Immature natural killer cell (primary cell): ENCODE data around the gene TGM2. TPM values are rescaled to one million over a fixed set of nuclear protein-coding genes. Genes with fewer than 3 reads are reported as not detected.

Experiments
- DNase-seq, 3 donors: peaks; one replicate each; pipeline ENCODE4 v3.0.0; 2022; ENCODE audit warnings: mixed read lengths in 1 of 3
- H3K27ac Mint-ChIP-seq, 6 donors: one replicate each; pipeline ENCODE4 v1.8.0; 2020; ENCODE audit warnings: mixed read lengths in 6 of 6, mild to moderate bottlenecking in 5 of 6, inconsistent platforms in 4 of 6, moderate library complexity in 3 of 6
- H3K27me3 Mint-ChIP-seq, 3 donors: one replicate each; pipeline ENCODE4 v1.8.0; 2020 to 2021; ENCODE audit warnings: low read depth in 3 of 3, mild to moderate bottlenecking in 3 of 3, mixed read lengths in 3 of 3, moderate library complexity in 3 of 3, inconsistent platforms in 1 of 3
- H3K36me3 Mint-ChIP-seq, 3 donors: one replicate each; pipeline ENCODE4 v1.8.0; 2020; ENCODE audit warnings: mixed read lengths in 3 of 3, inconsistent platforms in 2 of 3, mild to moderate bottlenecking in 2 of 3
- H3K4me1 Mint-ChIP-seq, 2 donors: one replicate each; pipeline ENCODE4 v1.8.0; 2020; ENCODE audit warnings: inconsistent platforms in 2 of 2, mild to moderate bottlenecking in 2 of 2, mixed read lengths in 2 of 2, moderate library complexity in 1 of 2
- H3K4me3 Mint-ChIP-seq, 5 donors: one replicate each; pipeline ENCODE4 v1.8.0; 2020; ENCODE audit warnings: mild to moderate bottlenecking in 5 of 5, mixed read lengths in 5 of 5, inconsistent platforms in 3 of 5, moderate library complexity in 3 of 5
- H3K9me3 Mint-ChIP-seq, 6 donors: one replicate each; pipeline ENCODE4 v1.8.0; 2020; ENCODE audit warnings: mild to moderate bottlenecking in 6 of 6, mixed read lengths in 6 of 6, inconsistent platforms in 4 of 6, moderate library complexity in 3 of 6
- polyA plus RNA-seq, 3 donors: library from polyadenylated mRNA; unstranded; fragments of 300-500 nt; fragmentation: Illumina TruSeq; gene quantifications; one replicate each; pipeline ENCODE4 v1.2.3, GENCODE V29; 2021

The TGM2 gene
- polyA plus RNA-seq, 3 donors from 2014 or later, result not detected

GRCh38 chr20:38136421-38137245 lies 28.4 kb downstream of the TGM2 start:
- H3K4me1 Mint-ChIP-seq, result peaks cover 2 to 12% of the 10 kb centered on the region in 2 donors
- no peaks in the 10 kb centered on the region for H3K9me3 Mint-ChIP-seq
- H3K36me3 Mint-ChIP-seq, result no peaks in the 10 kb centered on the region
- no peak overlapping the region for H3K4me3 Mint-ChIP-seq
- DNase-seq, result no peak
- peaks cover 0 to 4% (median 3%) of the 10 kb centered on the region in 3 donors for H3K27me3 Mint-ChIP-seq
- no peak overlapping the region for H3K27ac Mint-ChIP-seq

- DNase-seq, result no peak
- Mint-ChIP-seq H3K4me3 (no peak overlapping the region), H3K4me1 (peaks cover 2 to 12% of the 10 kb centered on the region in 2 donors), H3K36me3 (no peaks in the 10 kb centered on the region), H3K27ac (no peak overlapping the region), H3K9me3 (no peaks in the 10 kb centered on the region), H3K27me3 (peaks cover 0 to 4% (median 3%) of the 10 kb centered on the region in 3 donors)
Observed at GRCh38 chr20:38135651-38136420, 29.2 kb downstream of the TGM2 start.

- H3K27ac Mint-ChIP-seq, result no peak overlapping the region
- peaks cover 2 to 12% of the 10 kb centered on the region in 2 donors for H3K4me1 Mint-ChIP-seq
- H3K36me3 Mint-ChIP-seq, result no peaks in the 10 kb centered on the region
- no peak overlapping the region for H3K4me3 Mint-ChIP-seq
- DNase-seq, result no peak
- H3K27me3 Mint-ChIP-seq, result peaks cover 0 to 4% (median 3%) of the 10 kb centered on the region in 3 donors
- H3K9me3 Mint-ChIP-seq, result no peaks in the 10 kb centered on the region
Observed at GRCh38 chr20:38135271-38135650, 29.8 kb downstream of the TGM2 start.

GRCh38 chr20:38134427-38135270 lies 30.4 kb downstream of the TGM2 start:
- Mint-ChIP-seq H3K9me3 (no peaks in the 10 kb centered on the region), H3K27me3 (peaks cover 0 to 4% (median 3%) of the 10 kb centered on the region in 3 donors), H3K4me1 (peaks cover 2 to 12% of the 10 kb centered on the region in 2 donors), H3K4me3 (no peak overlapping the region), H3K36me3 (no peaks in the 10 kb centered on the region), H3K27ac (no peak overlapping the region)
- DNase-seq, result no peak

GRCh38 chr20:38133680-38134426 lies 31.2 kb downstream of the TGM2 start:
- H3K27ac Mint-ChIP-seq, result no peak overlapping the region
- peaks cover 0 to 4% (median 3%) of the 10 kb centered on the region in 3 donors for H3K27me3 Mint-ChIP-seq
- no peaks in the 10 kb centered on the region for H3K9me3 Mint-ChIP-seq
- no peaks in the 10 kb centered on the region for H3K36me3 Mint-ChIP-seq
- peaks cover 2 to 12% of the 10 kb centered on the region in 2 donors for H3K4me1 Mint-ChIP-seq
- H3K4me3 Mint-ChIP-seq, result no peak overlapping the region
- no peak for DNase-seq

- H3K4me3 Mint-ChIP-seq, result no peak overlapping the region
- no peak for DNase-seq
- H3K27me3 Mint-ChIP-seq, result peaks cover 0 to 5% (median 4%) of the 10 kb centered on the region in 3 donors
- H3K27ac Mint-ChIP-seq, result no peak overlapping the region
- H3K9me3 Mint-ChIP-seq, result no peaks in the 10 kb centered on the region
- peaks cover 2 to 12% of the 10 kb centered on the region in 2 donors for H3K4me1 Mint-ChIP-seq
- H3K36me3 Mint-ChIP-seq, result no peaks in the 10 kb centered on the region
Observed at GRCh38 chr20:38132910-38133501, 32.1 kb downstream of the TGM2 start.

- H3K27me3 Mint-ChIP-seq, result peaks cover 0 to 5% (median 4%) of the 10 kb centered on the region in 3 donors
- H3K27ac Mint-ChIP-seq, result peak overlapping the region in 1 of 6 donors; percentile 22
- DNase-seq, result no peak
- H3K36me3 Mint-ChIP-seq, result no peaks in the 10 kb centered on the region
- H3K4me1 Mint-ChIP-seq, result peaks cover 2 to 12% of the 10 kb centered on the region in 2 donors
- H3K4me3 Mint-ChIP-seq, result no peak overlapping the region
- H3K9me3 Mint-ChIP-seq, result no peaks in the 10 kb centered on the region
Observed at GRCh38 chr20:38132156-38132909, 32.7 kb downstream of the TGM2 start.

- DNase-seq, result no peak
- Mint-ChIP-seq H3K9me3 (no peaks in the 10 kb centered on the region), H3K4me3 (no peak overlapping the region), H3K4me1 (peaks cover 2 to 12% of the 10 kb centered on the region in 2 donors), H3K27ac (no peak overlapping the region), H3K36me3 (no peaks in the 10 kb centered on the region), H3K27me3 (peaks cover 0 to 5% (median 4%) of the 10 kb centered on the region in 3 donors)
Observed at GRCh38 chr20:38131588-38132121, 33.4 kb downstream of the TGM2 start.

GRCh38 chr20:38130687-38131587 lies 34.1 kb downstream of the TGM2 start:
- peaks cover 0 to 5% (median 4%) of the 10 kb centered on the region in 3 donors for H3K27me3 Mint-ChIP-seq
- no peaks in the 10 kb centered on the region for H3K9me3 Mint-ChIP-seq
- no peak overlapping the region for H3K27ac Mint-ChIP-seq
- peaks cover 2 to 12% of the 10 kb centered on the region in 2 donors for H3K4me1 Mint-ChIP-seq
- H3K36me3 Mint-ChIP-seq, result no peaks in the 10 kb centered on the region
- no peak for DNase-seq
- no peak overlapping the region for H3K4me3 Mint-ChIP-seq

GRCh38 chr20:38129893-38130609 lies 35.0 kb downstream of the TGM2 start:
- Mint-ChIP-seq H3K4me3 (no peak overlapping the region), H3K27ac (no peak overlapping the region), H3K9me3 (no peaks in the 10 kb centered on the region), H3K4me1 (peaks cover 2 to 12% of the 10 kb centered on the region in 2 donors), H3K27me3 (peaks cover 0 to 5% (median 4%) of the 10 kb centered on the region in 3 donors), H3K36me3 (no peaks in the 10 kb centered on the region)
- DNase-seq, result no peak
